ENCODE measurements around the gene RIGI.
"Not testable (repeated sequence)": the region's sequence is repeated elsewhere in the genome, so short reads cannot be mapped to it uniquely, and the experiment has no call there.

Gene RIGI

DNA sequence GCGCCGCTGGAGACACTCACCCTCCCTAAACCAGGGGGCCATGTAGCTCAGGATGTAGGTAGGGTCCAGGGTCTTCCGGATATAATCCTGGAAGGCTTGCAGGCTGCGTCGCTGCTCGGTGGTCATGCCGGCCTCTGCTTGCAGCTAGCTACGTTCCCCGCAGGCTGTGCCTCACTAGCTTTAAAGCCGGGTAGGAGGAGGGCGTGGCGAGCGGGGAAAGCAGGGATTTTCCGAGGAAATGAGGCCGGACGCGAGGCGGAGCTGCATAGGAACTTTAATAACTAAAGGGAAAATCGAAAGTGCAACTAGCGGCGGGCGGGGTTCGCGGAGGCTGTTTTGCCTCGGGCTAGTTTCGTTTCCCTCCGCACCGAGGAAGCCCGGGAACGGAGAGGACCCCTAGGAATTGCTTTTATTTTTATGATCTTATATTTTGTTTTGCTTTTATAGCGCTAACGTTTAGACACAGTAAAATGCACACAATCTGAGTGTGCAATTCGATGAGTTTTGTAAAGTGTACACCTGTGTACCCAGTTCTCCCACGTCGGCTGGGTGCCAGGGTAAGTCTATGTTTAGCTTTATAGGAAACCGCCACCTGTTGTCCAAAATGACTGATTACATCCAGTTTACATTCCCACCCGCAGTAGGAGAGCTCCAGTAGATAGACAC is at the start of gene RIGI:
RIGI (minus strand) TSS at position 156 of the 666 bp plus-strand sequence; CDS start at position 126, 30 bp downstream.
- peak; percentile 99 for DNase-seq

GRCh38 chr9:32574858-32575257 is 48.9 kb upstream of the RIGI start:
- no peak for DNase-seq

GRCh38 chr9:32573821-32574220 is 47.8 kb upstream of the RIGI start:
- peak; percentile 63 for DNase-seq

DNA sequence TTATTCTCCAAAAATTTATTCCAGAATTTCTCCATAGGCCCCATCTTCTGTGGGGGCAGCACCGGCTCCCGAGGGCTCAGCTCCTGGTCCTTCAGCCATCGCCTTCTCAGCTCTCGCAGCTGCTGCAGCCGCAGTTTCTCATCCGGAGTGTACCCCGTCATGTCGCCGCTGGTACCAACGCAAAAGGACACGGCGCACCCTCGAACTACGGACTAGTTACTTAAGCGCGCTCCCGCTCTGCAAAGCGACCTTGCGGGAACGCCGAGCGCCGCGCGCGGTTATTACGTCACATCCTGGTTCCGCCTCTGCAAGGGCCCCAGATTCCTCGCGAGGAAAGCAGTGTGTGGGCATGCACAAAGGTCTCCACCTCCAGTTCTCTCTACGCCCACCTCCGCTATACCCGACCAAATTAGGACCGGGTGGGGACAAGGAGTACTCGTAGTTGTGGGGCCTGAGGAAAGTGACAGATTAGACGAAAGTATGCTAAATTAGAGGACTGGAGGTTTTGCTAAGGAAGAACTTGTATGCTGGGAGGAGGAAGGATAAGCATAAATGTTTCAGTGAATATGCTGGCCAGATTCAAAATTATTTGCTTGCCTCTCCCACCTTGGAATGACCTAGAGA is 47.0 kb upstream of the RIGI start, which contains the start of gene NDUFB6:
NDUFB6 (minus strand) TSS at position 260 of the 624 bp plus-strand sequence; CDS start at position 161, 99 bp downstream.
- DNase-seq, result peak; percentile 95

DNA sequence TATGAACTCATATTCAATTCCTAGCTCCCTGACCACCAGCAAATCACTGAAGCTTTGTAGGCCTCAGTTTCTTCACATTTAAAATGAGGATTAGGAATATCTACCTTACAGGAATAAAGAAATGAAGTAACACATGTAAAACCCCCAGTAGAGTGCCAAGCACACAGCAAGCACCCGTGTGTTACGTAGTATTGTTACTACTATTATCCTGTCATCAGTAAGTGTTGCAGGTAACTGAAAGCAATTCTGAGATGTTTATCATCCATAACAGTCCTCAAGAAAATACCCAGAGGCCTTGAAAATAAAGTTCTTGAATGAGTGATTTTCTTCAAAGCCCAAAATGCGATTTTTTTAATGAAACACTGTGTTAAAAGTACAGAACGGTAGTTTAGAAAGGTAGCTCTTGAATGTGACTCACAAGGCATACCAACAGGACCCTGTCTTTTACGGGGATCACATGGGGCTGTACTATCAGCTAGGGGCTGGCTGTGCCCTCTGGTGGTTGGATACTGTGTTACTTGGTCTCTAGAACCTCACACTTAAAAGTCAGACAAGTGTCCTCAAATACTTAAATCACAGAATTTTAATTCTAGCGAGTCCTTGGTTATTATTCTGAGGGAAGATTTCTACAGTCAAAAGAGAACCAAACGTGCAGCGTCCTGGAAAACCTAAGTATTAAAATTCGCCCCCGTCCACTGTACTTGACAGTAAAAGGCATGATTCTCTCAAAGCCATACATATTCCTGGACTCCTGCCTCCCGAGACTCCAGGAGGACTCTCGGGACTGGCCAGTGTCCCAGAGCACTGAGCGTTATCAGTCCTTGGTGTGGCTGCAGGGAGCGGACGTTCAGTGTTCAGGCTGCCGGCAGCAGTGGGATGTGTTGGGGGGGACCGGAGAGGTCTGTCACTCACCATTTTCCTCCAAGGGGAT is 46.2 kb upstream of the RIGI start:
- peak; percentile 81 for DNase-seq

GRCh38 chr9:32570262-32570661 is 44.3 kb upstream of the RIGI start:
- no peak for DNase-seq

- DNase-seq, result no peak
These were observed 40.8 kb upstream of the RIGI start for GRCh38 chr9:32566770-32567169.

DNA sequence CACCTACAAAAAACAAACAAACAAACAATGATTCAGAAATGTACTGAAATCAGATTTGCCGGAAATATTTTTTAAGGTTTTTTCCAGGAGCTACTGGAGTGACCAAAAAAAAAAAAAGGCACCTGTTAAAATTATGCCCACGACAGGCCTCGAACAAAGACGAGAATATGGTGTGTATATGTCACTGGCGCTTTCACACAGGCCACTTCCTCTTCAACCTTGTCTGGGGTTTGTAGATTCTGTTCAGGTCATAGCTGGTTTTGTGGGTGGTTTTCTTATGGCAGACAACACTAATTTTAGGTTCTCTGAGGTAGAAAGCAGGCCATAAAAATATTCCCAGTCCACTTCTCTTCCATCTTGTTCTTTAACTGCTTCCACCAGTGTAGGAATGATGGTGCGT is 40.0 kb upstream of the RIGI start:
- DNase-seq, result no peak

DNA sequence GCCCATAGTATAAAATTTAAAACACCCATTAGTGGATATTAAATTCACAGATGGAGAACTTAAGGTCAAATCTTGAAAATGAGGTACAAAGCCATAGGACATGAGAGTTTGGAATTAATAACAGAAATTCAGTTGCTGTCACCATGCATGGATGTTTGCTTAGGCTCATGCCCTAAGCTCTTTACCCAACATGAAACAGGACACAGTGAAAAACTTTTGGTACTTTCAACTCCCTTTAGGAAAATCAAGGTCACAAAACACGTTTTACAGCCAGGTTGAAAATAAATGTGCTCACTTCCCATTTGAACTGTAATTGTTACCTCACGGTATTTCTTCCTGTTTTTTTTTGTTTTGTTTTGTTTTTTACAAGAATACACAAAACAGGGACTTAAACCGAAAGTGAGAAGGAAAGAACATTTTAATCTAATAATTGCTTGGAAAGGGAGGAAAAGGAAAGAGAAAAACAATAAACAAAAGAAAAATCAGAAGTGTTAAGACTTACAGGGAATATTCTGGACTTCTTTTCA is 32.5 kb upstream of the RIGI start:
- peak; percentile 48 for DNase-seq

- no peak for DNase-seq
These were observed 28.6 kb upstream of the RIGI start for GRCh38 chr9:32554591-32554990.

- DNase-seq, result no peak
These were observed 28.1 kb upstream of the RIGI start for GRCh38 chr9:32554107-32554506.

GRCh38 chr9:32552172-32552872 is 26.3 kb upstream of the RIGI start, which contains the start of the genes SMIM27 and TOPORS:
TSS of gene SMIM27 (plus strand) at chr9:32552327. CDS start at chr9:32552435, 108 bp downstream.
TSS of gene TOPORS (minus strand) at chr9:32552586. CDS start at chr9:32552436, 150 bp downstream.
- DNase-seq, result peak; percentile 94

- DNase-seq, result peak; percentile 63
These were observed 25.5 kb upstream of the RIGI start for GRCh38 chr9:32551276-32552051.

DNA sequence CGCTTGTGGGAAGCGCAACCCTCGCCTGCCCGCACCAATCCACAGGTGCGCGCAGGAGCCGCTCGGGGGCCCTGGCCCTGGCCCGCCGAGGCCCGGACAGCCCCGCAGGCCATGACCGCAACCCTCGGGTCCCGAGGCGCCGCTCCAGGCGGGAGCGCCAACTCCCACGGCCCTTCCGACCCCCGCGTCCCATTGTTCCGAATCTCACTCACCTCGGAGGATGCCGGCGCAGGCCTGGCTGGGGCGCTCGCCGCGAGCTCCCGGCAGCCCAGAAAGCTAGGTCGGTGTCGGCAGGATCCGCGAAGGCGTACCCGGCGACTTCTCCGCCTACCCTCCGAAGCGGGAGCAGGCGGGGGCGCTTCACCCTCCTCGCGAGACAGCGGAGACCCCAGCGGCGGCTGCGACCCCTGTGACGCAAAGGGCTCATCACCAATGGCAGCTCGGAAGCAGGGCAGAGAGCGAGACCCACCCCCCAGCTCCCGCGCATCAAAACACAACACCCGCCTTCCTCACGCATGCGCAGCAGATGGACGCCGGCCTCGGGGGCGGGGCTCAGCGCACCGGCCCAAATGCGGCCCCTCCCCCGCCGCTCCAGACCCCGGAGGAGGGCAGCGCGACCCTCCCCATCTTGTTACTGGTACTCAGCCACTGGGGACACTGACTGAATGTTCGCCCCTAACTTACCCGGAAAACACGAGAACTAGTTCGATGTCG is 24.7 kb upstream of the RIGI start:
- DNase-seq, result peak; percentile 87

GRCh38 chr9:32550150-32550561 is 24.2 kb upstream of the RIGI start:
- no peak for DNase-seq

GRCh38 chr9:32548213-32548612 is 22.2 kb upstream of the RIGI start:
- DNase-seq, result not testable (repeated sequence)

DNA sequence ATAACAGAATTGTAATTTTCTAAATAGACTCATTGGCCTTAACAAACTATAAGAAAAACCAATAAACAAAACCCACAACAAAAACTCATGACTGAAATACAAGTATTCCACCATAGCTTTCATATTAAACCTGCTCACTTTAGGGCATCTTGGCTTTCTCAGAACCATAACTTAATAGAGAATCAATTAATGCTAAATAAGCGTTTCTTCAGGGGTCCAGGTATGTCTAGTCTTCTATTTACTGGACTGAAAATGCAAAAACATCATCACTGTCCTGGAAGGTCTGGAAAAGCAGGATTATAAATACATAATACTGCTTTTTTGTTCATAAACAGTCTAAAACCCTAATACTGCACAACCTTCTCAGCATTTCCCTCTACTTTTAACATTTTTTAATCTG is 19.9 kb upstream of the RIGI start:
- DNase-seq, result no peak

DNA sequence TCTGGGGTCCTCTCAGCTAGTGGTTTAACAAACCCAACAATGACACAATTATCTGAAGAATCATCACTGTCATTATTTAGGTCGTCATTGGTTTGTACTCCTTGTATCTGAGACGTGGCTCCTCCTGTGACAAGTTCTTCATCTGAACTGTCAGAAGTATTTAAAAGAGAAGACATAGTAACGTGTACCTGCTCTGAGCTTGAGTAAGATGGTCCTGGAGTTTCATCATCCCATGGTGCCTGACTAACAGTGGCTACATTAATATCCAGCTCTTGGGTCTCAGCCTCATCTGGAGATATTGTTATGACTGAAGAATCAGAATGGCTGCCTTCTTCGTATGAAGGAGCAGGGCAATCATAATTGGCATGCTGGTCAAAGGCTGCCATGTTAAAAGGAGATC is 17.1 kb upstream of the RIGI start:
- DNase-seq, result no peak

- no peak for DNase-seq
These were observed 7.8 kb upstream of the RIGI start for GRCh38 chr9:32533816-32534215.

- DNase-seq, result no peak
These were observed 7.3 kb upstream of the RIGI start for GRCh38 chr9:32533336-32533735.

DNA sequence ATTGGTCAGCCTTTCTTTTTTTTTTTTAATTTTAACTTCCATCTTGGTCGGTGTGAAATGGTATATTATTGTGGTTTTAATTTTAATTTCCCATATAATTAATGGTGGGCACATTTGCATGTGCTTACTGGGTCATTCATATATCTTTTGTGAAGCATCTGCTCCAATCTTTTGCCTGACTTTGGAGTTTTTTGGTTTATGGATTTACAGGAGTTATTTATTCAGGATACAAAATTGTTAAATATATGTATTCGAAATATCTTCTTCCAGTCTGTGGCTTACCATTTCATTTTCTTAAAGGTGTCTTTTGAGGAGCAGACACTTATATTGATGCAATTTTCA is 682 bp upstream of the RIGI start:
- no peak for DNase-seq
